Transverse colon (tissue), 4 donors: ENCODE data around the gene MTURN. TPM values are rescaled to one million over a fixed set of nuclear protein-coding genes. Genes with fewer than 3 reads are reported as not detected.

Experiments used
- DNase-seq: peaks from one replicate; pipeline ENCODE4 v3.0.0-alpha.2; 2019
- H3K27ac ChIP-seq, 4 donors: fragments of 200-600 bp; sonication (generic); 2 replicates each; pipeline ENCODE4 v1.5.1; 2016 to 2018; ENCODE audit warnings: inconsistent platforms in 4 of 4
- H3K27me3 ChIP-seq: fragments of 200-600 bp; sonication (generic); 2 replicates; pipeline ENCODE4 v1.5.1; 2017; ENCODE audit warnings: inconsistent platforms
- H3K36me3 ChIP-seq, 4 donors: fragments of 200-600 bp; sonication (generic); 2 replicates each; pipeline ENCODE4 v1.5.1; 2017 to 2019; ENCODE audit warnings: inconsistent platforms in 4 of 4
- H3K4me1 ChIP-seq, 4 donors: fragments of 200-600 bp; sonication (generic); 2 replicates each; pipeline ENCODE4 v1.5.1; 2017 to 2020; ENCODE audit warnings: inconsistent platforms in 4 of 4
- H3K4me3 ChIP-seq, 4 donors: fragments of 200-600 bp; sonication (generic); 1 replicate in 1 of 4; 2 replicates in 3 of 4; pipeline versions ENCODE4 v1.5.1 to v1.6.1; 2017 to 2019; ENCODE audit warnings: inconsistent platforms in 4 of 4
- H3K9me3 ChIP-seq, 2 donors: fragments of 200-600 bp; sonication (generic); 2 replicates each; pipeline ENCODE4 v1.5.1; 2017 to 2019; ENCODE audit warnings: inconsistent platforms in 2 of 2
- EP300 ChIP-seq: sonication (generic); formaldehyde crosslinking; IDR thresholded peaks from one replicate; pipeline ENCODE4 v1.6.1; 2017; ENCODE audit warnings: antibody characterized with exemption, low read depth
- POLR2A ChIP-seq: fragments of 450-650 bp; IDR thresholded peaks from one replicate; pipeline ENCODE4 v1.6.1; 2016; ENCODE audit warnings: antibody characterized with exemption, mild to moderate bottlenecking, moderate library complexity
- POLR2AphosphoS5 ChIP-seq, 3 donors: sonication (generic); formaldehyde crosslinking; IDR thresholded peaks; one replicate each; pipeline ENCODE4 v1.6.1; 2016; ENCODE audit warnings: antibody characterized with exemption in 3 of 3
- WGBS, 2 donors: methylation state at CpG; one replicate each; pipeline ENCODE4 v1.1.5; 2018; ENCODE audit warnings: low coverage in 1 of 2; 5-methylcytosine and 5-hydroxymethylcytosine counted together
- in situ Hi-C, 4 donors: fragments of 200-750 bp; cut with MboI; loops; one replicate each; pipeline versions ENCODE4 v1.15.0 to v1.15.1; 2017; ENCODE audit warnings: low sequenced_read_pairs in 3 of 4, low pct_ligation_motif_present in 1 of 4, low pct_unique_long_range_greater_than_20kb in 1 of 4
- intact Hi-C: fragments of 100-400 bp; cut with DNase I; formaldehyde crosslinking; loops from one replicate; pipeline ENCODE4 v1.15.1; 2023; ENCODE audit warnings: low total_unique reads
- small RNA-seq, 4 donors: library from RNA; depleted of rRNA; stranded (forward); fragments of <200 nt; gene quantifications; one replicate each; pipeline ENCODE3, GENCODE V24; 2016
- total RNA-seq, 4 donors: library from RNA; depleted of rRNA; stranded (reverse); fragments of >200 nt; gene quantifications; one replicate each; pipeline ENCODE4 v1.1.0, GENCODE V29; 2016
- TF ChIP-seq, protein P1 (sequence below), 5 experiments: fragments of 200-600 bp in 3 of 5; fragments of 450-650 bp in 2 of 5; sonication (generic) in 3 of 5; IDR thresholded peaks; 1 replicate in 2 of 5; 2 replicates in 3 of 5; pipeline ENCODE4 v1.5.1; 2016 to 2017; ENCODE audit warnings: antibody characterized with exemption in 5 of 5, inconsistent platforms in 3 of 5, mild to moderate bottlenecking in 2 of 5, moderate library complexity in 1 of 5

The MTURN gene
- total RNA-seq, 4 donors from 2014 or later = 7.9 to 28.3 (median 15.0) TPM

- Histone ChIP-seq H3K36me3 (no peaks in the 10 kb centered on the region), H3K4me3 (no peak overlapping the region), H3K9me3 (no peaks in the 10 kb centered on the region), H3K27ac (no peak overlapping the region), H3K4me1 (no peaks in the 10 kb centered on the region), H3K27me3 (no peaks in the 10 kb centered on the region)
- intact Hi-C loops = no loop called here
- TF ChIP-seq EP300 (no peak), POLR2AphosphoS5 (IDR thresholded peaks at IDR 0.05) (no peak), POLR2A (no peak)
- TF ChIP-seq, protein P1, sequence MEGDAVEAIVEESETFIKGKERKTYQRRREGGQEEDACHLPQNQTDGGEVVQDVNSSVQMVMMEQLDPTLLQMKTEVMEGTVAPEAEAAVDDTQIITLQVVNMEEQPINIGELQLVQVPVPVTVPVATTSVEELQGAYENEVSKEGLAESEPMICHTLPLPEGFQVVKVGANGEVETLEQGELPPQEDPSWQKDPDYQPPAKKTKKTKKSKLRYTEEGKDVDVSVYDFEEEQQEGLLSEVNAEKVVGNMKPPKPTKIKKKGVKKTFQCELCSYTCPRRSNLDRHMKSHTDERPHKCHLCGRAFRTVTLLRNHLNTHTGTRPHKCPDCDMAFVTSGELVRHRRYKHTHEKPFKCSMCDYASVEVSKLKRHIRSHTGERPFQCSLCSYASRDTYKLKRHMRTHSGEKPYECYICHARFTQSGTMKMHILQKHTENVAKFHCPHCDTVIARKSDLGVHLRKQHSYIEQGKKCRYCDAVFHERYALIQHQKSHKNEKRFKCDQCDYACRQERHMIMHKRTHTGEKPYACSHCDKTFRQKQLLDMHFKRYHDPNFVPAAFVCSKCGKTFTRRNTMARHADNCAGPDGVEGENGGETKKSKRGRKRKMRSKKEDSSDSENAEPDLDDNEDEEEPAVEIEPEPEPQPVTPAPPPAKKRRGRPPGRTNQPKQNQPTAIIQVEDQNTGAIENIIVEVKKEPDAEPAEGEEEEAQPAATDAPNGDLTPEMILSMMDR (IDR thresholded peaks at IDR 0.05) = no peak
- DNase-seq = no peak
- WGBS, 2 donors = 76 to 87% methylated on average over 7 to 8 of the region's 8 CpGs
- in situ Hi-C loops = no loop called here
Measured at GRCh38 chr7:30206942-30207341, 72.2 kb downstream of the MTURN start.

DNA sequence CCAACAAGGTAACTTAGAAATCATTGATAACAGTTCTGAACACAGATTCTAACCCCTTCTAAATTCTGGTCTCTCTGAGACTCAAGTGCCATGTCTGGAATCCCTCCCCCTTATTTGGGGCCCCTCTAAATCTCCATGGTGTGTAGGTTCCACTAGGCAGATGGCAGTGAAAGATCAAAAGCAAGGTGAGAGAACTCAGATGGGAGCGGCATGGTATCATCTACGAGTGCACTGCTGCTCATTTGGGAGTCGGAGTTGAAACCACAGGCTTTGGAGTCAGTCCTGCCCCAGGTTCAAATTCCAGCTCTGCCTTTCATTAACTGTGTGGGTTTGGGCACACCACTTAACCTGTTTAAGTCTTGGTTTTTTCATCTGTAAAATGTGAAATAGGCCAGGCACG is 72.6 kb downstream of the MTURN start:
- DNase-seq = no peak
- Histone ChIP-seq H3K27me3 (no peaks in the 10 kb centered on the region), H3K9me3 (no peaks in the 10 kb centered on the region), H3K36me3 (no peaks in the 10 kb centered on the region), H3K27ac (no peak overlapping the region), H3K4me3 (no peak overlapping the region), H3K4me1 (peaks cover 0 to under 1% (median 0%) of the 10 kb centered on the region in 4 donors)
- TF ChIP-seq, protein P1 (IDR thresholded peaks at IDR 0.05) = no peak
- TF ChIP-seq POLR2AphosphoS5 (IDR thresholded peaks at IDR 0.05) = no peak
- in situ Hi-C loops (no loop called here), intact Hi-C loops (no loop called here)
- WGBS, 2 donors = 95% methylated on average over 4 of the region's 4 CpGs; no CpG with 5 or more reads in 1 of the 2 donors

GRCh38 chr7:30209951-30210350 is 75.2 kb downstream of the MTURN start:
- no peak overlapping the region for H3K4me3 ChIP-seq
- TF ChIP-seq, protein P1 (IDR thresholded peaks at IDR 0.05) = no peak
- no peak for TF ChIP-seq EP300
- H3K27ac ChIP-seq = no peak overlapping the region
- in situ Hi-C loops = no loop called here
- H3K4me1 ChIP-seq = peaks cover 0 to 10% (median 7%) of the 10 kb centered on the region in 4 donors
- H3K27me3 ChIP-seq = no peaks in the 10 kb centered on the region
- DNase-seq = no peak
- intact Hi-C loops = no loop called here
- 95 to 97% methylated on average over 3 to 5 of the region's 5 CpGs for WGBS, 2 donors
- H3K9me3 ChIP-seq = no peaks in the 10 kb centered on the region
- H3K36me3 ChIP-seq = no peaks in the 10 kb centered on the region

Small RNA genes within 50 kb of the gene (small RNA-seq; reads per million reads assigned to genes)
- 0 reads per million in 4 donors for gene RPS27P16

Other genes with a start within 250 kb of the MTURN start
- gene SCRN1, start 145.2 kb upstream of the MTURN start, total RNA-seq = 10 to 100 TPM; 15.0 to 24.5 (median 17.3) TPM
- gene FKBP14, start 108.3 kb upstream of the MTURN start, total RNA-seq = 10 to 100 TPM in 2 of 4 donors, 1 to 10 TPM in 1, under 1 TPM in 1; 0.75 to 12.7 (median 9.6) TPM
- 10 to 100 TPM in 3 of 4 donors, 1 to 10 TPM in 1; 6.6 to 16.4 (median 13.1) TPM for gene PLEKHA8, start 106.6 kb upstream of the MTURN start, total RNA-seq
- gene ZNRF2, start 149.6 kb downstream of the MTURN start, total RNA-seq = 10 to 100 TPM; 60.8 to 83.0 (median 69.6) TPM